Measurements from ENCODE around the gene METTL23. TPM values are rescaled to one million over a fixed set of nuclear protein-coding genes. Genes with fewer than 3 reads are reported as not detected.

The METTL23 gene
- total RNA-seq, 4 donors from 2014 or later: 23.7 to 56.4 (median 31.2) TPM

DNA sequence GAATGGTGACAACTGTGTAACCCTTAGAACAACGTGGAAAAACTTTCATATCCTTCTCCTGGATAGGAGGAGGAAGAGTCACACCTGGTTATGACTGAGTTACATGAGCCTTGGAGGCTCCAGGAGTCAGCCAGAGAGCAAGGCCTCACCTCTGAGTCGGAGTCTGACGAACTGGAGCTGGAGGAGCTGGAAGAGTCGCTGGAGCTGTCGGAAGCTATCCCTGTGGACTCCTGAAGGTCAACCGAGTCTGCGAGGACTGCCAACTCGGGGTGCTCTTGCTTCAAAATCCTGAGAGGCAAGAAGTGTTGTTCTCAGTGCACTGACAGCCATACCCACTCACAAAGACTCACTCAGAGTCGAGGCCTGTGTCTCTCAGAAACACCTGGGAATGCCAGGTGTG is 6.4 kb upstream of the METTL23 start:
- TF ChIP-seq, protein P1, sequence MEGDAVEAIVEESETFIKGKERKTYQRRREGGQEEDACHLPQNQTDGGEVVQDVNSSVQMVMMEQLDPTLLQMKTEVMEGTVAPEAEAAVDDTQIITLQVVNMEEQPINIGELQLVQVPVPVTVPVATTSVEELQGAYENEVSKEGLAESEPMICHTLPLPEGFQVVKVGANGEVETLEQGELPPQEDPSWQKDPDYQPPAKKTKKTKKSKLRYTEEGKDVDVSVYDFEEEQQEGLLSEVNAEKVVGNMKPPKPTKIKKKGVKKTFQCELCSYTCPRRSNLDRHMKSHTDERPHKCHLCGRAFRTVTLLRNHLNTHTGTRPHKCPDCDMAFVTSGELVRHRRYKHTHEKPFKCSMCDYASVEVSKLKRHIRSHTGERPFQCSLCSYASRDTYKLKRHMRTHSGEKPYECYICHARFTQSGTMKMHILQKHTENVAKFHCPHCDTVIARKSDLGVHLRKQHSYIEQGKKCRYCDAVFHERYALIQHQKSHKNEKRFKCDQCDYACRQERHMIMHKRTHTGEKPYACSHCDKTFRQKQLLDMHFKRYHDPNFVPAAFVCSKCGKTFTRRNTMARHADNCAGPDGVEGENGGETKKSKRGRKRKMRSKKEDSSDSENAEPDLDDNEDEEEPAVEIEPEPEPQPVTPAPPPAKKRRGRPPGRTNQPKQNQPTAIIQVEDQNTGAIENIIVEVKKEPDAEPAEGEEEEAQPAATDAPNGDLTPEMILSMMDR (IDR thresholded peaks at IDR 0.05; ENCODE audit: low read depth): no peak

DNA sequence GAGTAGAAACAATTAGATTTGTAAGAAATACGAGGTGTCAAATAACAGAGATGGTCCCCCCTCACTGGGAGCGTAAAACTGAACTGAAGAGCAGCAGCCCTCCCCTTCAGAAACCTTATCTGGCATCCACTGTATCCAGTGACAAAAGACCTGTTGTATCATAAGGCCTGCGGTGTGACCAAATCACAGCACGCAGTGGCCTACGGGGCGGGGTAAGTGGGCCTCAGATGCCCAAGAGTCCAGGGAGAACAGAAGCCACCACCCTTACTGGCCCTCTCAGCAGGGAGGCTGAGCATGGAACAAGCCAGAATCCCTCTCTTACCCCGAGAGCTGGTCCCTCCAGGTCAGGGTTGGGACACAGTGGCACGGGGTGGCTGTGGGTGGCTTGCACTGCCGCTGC is 5.7 kb upstream of the METTL23 start:
- TF ChIP-seq, protein P1 (IDR thresholded peaks at IDR 0.05; ENCODE audit: low read depth): no peak

DNA sequence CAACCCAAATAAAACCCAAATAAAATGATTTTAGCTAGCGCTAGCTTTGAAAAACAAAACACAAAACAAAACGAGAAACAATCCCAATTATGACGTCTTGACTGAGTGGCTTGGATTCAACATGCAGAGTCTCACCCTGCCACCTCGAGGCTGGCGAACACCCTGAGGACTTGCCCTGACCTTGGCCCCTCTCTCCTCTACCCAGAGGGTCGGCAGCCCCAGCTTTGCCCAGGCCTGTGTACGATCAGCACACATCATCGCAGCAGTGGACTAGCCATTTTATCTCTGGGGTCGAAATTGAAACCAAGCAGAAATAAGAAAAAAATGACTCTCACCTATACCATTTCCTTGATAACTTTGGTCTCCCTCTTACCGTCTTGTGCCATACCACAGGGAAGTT is 5.2 kb upstream of the METTL23 start:
- TF ChIP-seq, protein P1 (IDR thresholded peaks at IDR 0.05; ENCODE audit: low read depth): no peak

DNA sequence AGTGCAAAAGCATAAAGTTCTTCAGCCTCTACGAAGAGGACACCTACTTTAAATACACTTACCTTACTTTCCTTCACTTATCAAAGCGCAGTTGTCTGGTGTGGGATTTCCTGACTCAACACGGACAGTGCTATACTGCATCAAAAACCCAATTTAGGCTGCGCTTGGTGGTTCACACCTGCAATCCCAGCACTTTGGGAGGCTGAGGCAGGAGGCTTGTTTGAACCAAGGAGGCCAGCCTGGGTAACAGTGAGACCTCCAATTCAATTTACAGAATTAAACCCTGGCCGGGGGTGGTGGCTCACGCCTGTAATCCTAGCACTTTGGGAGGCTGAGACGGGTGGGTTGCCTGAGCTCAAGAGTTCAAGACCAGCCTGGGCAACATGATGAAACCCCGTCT is 4.4 kb upstream of the METTL23 start:
- TF ChIP-seq, protein P1 (IDR thresholded peaks at IDR 0.05; ENCODE audit: low read depth): no peak

DNA sequence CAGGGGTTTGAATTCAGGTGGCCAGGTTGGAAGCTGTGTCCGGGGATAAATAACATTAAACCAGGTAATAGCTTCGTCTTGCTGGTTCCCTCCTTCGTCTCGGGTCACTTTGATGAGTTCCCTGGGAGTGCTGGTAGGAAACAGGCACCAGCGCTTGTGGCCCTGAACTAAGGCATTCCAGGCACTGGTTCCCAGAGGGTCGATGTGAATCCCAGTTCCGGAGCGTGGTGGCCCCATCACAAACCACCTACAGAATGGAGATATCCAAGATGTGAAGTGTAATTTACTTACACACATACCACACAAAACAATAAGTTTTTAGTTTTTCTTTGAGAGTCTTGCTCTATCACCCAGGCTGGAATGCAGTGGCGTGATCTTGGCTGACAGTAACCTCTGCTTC is 2.8 kb upstream of the METTL23 start:
- TF ChIP-seq, protein P1 (IDR thresholded peaks at IDR 0.05; ENCODE audit: low read depth): no peak

DNA sequence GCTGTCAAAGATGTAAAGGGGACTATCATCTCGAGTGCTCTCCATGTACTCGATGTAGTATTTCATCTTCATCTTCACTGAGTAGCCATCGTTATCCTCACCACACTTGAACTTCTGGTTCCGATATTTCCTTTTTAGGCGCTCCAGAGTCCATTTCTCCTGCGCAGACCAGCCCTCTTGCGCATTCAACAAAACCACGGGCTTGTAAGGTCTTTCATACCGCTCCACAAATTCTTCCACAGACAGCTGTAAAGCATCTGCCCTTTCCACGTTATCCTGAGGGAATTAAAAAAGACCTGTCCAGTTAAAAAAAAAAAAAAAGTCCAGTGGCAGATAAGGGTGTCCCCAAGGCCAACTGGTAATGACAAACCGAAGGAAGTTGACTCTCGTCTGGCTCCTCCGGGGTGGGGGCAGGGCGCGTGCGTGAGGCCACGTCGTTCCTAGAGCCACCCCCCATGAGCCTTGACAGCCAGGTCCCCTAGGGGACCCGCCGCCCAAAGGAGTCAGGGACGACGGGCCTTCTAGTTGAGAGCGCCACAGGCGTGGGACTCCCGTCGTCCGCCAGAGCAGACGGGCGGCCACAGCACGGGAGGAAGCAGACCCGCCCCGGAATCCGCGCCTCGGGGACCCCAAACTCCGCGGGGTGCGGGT is 934 bp upstream of the METTL23 start:
- TF ChIP-seq, protein P1 (IDR thresholded peaks at IDR 0.05; ENCODE audit: low read depth): no peak

DNA sequence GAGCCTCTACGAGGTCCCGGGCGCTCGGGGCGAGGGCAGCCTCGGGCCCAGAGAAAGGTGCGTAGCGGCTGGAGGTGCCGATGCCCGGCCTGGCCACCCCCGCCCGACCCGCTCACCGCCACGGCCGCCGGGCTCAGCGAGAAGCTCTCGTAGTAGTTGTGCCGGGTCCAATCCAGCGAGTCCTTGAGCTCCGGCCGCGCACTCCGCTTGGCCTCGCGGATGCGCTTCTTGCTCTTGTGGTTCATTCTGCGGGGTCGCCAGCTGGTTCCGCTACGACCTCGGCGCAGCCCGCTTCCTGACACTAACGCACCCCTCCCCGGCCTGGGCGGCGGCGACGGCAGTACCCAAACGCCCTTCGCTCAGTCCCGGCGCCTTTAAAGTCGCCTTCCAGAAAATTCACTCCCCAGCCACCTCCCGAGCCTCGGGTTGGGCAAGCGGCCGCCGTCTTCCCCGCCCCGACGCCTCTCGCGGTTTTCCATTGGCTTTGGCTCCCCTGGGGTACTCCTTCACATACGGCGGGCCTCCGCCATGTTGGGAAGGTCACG is 336 bp upstream of the METTL23 start, which contains the start of gene JMJD6:
TSS of gene JMJD6 (minus strand) at position 376 of the 545 bp plus-strand sequence. CDS start at position 245, 131 bp downstream.
- TF ChIP-seq, protein P1 (IDR thresholded peaks at IDR 0.05; ENCODE audit: low read depth): no peak
